ENCODE measurements around the gene SKP2.

Gene SKP2

DNA sequence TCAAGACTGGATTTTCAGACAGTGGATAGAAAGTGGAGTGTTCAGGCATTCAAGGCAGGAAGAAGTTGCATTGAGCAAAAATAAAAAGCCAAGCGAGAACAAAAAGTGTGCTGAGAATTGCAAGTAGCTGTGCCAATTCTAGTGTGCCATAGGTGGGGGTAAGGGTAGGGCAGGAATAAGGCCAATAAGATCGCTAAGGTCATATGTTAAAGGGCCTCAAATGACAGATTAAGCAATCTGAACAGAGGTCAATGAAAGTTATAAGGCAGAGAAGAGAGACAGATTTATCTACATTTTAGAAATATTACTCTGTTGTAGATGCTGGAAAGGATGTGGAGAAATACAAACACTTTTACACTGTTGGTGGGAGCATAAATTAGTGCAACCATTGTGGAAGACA lies 53.4 kb downstream of the SKP2 start:
- DNase-seq, result no peak

- DNase-seq, result no peak
Observed at GRCh38 chr5:36206913-36207312, 55.0 kb downstream of the SKP2 start.

DNA sequence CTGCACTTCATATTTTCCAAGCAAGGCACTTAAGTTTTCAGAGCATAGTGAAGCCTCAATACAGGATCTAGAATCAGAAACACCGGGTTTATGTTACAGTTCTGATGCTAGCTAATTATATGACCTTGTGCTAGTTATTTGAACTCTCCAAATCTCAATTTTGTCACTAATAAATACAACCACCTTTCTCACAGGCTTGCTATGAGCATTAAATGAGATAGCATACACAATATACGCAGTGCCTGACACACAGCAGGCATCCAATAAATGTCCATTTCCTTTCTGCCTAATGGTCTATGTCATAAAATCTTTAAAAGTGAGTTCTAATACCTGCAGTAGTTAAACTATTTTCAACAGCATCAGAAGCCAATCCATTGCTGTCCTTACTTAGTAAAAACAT lies 56.9 kb downstream of the SKP2 start:
- no peak for DNase-seq

DNA sequence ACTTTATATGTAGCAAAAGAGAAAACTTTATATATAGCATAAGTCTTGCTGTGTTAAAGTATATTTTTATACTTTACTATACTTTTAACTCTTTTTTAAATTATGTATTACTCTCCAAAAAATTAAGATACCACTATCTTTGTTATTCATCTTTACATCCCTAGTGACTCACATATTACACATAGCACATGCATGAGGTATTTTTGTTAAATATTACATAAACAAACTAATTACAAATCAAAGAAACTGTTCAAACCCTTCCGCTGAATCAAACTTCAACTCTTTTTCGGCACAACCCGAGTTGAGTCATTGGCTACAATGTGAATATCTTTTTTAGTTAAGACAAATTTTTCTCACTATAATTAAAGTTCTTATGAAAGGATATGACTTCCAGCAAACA lies 57.8 kb downstream of the SKP2 start:
- DNase-seq, result no peak

GRCh38 chr5:36214436-36214835 lies 62.5 kb downstream of the SKP2 start:
- no peak for DNase-seq

GRCh38 chr5:36215910-36216309 lies 64.0 kb downstream of the SKP2 start:
- no peak for DNase-seq

DNA sequence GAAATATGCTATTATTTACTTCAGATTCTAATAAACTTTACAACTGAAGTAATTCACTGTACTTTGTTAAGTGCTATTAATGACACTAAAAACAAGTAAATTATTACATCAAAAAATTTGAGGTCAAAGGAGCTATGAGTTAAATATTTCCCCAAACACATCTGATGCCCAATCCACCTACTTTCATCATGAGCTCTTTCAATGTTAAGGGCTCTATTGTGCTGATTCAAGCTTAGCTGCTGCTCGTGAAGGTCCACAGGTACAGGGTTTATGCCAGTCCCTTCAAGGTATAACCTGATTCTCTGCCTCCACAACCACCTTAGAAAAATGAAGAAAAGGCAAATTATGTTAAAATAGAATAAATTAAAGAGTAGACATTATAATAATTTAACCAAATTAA lies 65.7 kb downstream of the SKP2 start:
- no peak for DNase-seq

GRCh38 chr5:36217988-36218387 lies 66.1 kb downstream of the SKP2 start:
- DNase-seq, result no peak

DNA sequence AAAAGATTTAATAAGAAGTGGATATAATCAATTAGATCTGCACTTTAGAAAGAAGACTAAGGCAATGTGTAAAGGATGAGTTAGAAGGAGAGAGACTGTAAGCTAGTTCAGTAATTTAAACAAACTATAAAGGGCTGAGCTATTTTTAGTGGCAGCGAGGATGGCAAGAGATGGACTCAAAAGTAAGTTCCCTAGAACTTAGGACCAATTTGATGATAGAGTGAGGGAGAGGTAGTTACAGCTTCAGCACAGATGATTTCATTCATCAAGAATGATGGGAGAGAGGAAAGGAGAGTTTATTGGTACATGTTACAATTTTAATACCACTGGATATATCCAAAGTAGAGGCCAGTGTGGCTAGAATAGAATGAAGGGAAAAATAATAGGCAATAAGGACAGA lies 70.7 kb downstream of the SKP2 start:
- no peak for DNase-seq

DNA sequence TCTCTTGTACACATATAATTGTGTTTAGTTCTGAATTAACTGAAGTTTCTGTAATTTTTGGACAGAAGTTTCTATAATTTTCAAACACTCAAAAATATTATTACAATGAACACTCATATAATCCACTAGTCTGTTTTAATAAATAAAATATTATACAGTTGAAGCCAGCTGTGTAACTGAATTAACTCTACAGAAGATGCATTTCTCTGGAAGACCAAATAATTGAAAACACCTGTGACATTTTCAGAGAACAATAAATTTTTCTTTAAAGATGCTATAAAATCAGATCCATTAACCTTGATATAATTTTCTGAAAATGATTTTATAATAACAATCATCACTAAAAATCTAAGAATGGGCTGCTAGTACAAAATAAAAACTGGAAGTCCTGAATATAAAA lies 75.1 kb downstream of the SKP2 start:
- DNase-seq, result no peak

DNA sequence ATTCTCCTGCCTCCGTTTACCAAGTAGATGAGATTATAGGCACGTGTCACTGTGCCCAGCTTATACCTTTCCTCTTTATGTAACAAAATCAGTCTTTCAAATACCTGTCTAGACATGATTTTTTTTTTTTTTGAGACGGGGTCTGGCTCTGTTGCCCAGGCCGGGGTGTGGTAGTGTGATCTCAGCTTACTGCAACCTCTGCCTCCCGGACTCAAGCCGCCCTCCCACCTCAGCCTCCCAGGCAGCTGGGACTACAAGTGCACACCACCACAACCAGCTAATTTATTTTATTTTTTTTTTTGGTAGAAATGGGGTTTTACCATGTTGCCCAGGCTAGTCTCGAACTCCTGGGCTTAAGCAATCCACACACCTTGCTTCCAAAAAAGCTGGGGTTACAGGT lies 76.6 kb downstream of the SKP2 start:
- DNase-seq, result no peak

DNA sequence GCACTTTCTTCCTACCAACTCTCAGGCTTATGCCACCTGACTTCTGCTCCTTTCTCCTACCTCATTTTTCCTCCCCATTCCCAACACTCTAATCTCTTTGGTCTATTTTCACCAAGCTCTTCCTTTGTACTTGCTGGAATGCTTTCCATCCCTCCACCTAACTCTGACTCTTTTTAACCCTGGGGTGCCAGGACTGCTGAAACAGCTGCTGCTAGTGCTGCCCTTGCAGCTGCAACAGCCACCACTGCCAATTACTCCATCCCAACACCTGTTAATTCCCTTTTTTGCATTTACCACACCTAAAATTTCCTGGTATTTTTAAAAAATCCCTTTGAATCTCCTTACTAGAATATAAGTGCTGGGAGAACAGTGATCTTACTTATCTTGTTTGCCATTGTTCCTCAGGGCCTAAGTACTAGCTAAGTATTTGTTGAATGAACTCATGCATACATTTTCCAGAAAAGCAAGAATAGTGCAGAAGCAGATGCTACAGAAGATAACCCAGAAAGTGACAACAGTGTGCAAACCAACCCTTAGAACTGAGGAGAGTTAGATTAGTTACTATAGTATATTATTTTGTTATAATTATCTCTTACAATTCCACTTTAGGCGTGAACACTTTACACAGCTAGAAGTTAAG lies 78.4 kb downstream of the SKP2 start:
- no peak for DNase-seq

DNA sequence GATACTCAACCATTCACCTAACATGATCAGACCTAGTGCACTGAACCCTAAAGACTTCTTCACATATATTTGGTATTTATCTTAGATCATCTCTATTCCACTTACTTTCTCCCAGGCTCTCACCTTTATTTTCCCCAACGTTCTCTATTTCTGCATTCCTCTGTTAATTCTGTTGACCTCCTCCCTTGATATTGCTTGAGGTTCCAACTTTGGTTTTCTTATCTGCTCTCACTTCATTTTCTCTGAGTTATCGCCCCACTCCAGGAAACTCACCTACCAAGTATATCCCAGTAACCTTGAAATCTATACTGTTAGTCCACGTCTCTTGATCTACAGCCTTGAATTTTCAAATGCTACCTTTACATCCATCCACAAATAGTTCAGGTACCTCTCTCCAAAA lies 80.6 kb downstream of the SKP2 start:
- DNase-seq, result no peak

Data from central memory CD4-positive, alpha-beta T cell (primary cell).